Activated naive CD4-positive, alpha-beta T cell treated with anti-CD3 and anti-CD28 coated beads for 36 hours (primary cell): ENCODE measurements around the gene KCNH8. TPM values are rescaled to one million over a fixed set of nuclear protein-coding genes. Genes with fewer than 3 reads are reported as not detected.

Experiments used
- CTCF ChIA-PET: fragments of 350-600 bp; sonication (Branson Sonifier 250); formaldehyde crosslinking; loops from one replicate; lab custom pipeline; 2021; ENCODE audit warnings: antibody characterized with exemption; lab: Charles Lee
- DNase-seq: peaks from one replicate; pipeline ENCODE4 v3.0.0-alpha.2; 2020
- H3K27ac Mint-ChIP-seq: one replicate; pipeline ENCODE4 v1.8.0; 2021; ENCODE audit warnings: mild to moderate bottlenecking, mixed read lengths
- H3K27me3 Mint-ChIP-seq: one replicate; pipeline ENCODE4 v1.8.0; 2021; ENCODE audit warnings: low read depth, mixed read lengths
- H3K36me3 Mint-ChIP-seq: one replicate; pipeline ENCODE4 v1.8.0; 2021; ENCODE audit warnings: low read depth, mixed read lengths
- H3K4me1 Mint-ChIP-seq: one replicate; pipeline ENCODE4 v1.8.0; 2021; ENCODE audit warnings: low read depth, mixed read lengths
- H3K4me3 Mint-ChIP-seq: one replicate; pipeline ENCODE4 v1.8.0; 2021; ENCODE audit warnings: mild to moderate bottlenecking, moderate library complexity, mixed read lengths
- H3K9me3 Mint-ChIP-seq: one replicate; pipeline ENCODE4 v1.8.0; 2021; ENCODE audit warnings: mixed read lengths
- intact Hi-C: fragments of 100-400 bp; cut with micrococcal nuclease; formaldehyde crosslinking; loops from one replicate; pipeline ENCODE4 v1.15.1; 2023
- total RNA-seq, 2 experiments: library from RNA; stranded (reverse); gene quantifications; one replicate each; pipeline ENCODE4 v1.2.3, GENCODE V29; 2021

The KCNH8 gene
- total RNA-seq, 2 experiments from 2014 or later: not detected

GRCh38 chr3:19146685-19147650 is 1.3 kb upstream of the KCNH8 start:
- intact Hi-C loops: loop anchor here (1.0 to 5.0 kb wide), 6 partner anchors 42 to 892 kb away; partner anchors contain the start of gene RAB5A
- DNase-seq: peak; percentile 78
- H3K4me3 Mint-ChIP-seq: peak overlapping the region; percentile 81
- CTCF ChIA-PET: interaction anchor here (0.6 to 1.8 kb wide), 5 partner anchors 10 to 720 kb away, joined by 3 to 8 read pairs (median 3); no protein-coding TSS in a partner anchor
- no peaks in the 10 kb centered on the region for H3K36me3 Mint-ChIP-seq
- peaks cover 15% of the 10 kb centered on the region for H3K4me1 Mint-ChIP-seq
- H3K27ac Mint-ChIP-seq: peak overlapping the region; percentile 54
- peaks cover 34% of the 10 kb centered on the region for H3K27me3 Mint-ChIP-seq
- H3K9me3 Mint-ChIP-seq: peaks cover 4% of the 10 kb centered on the region

GRCh38 chr3:19148768-19149091 is 420 bp downstream of the KCNH8 start:
- CTCF ChIA-PET: interaction anchor here (0.8 to 1.2 kb wide), 2 partner anchors 13 to 24 kb away, joined by 3 to 8 read pairs; no protein-coding TSS in a partner anchor
- H3K36me3 Mint-ChIP-seq: no peaks in the 10 kb centered on the region
- H3K4me3 Mint-ChIP-seq: peak overlapping the region; percentile 67
- H3K27me3 Mint-ChIP-seq: peaks cover 27% of the 10 kb centered on the region
- peaks cover 15% of the 10 kb centered on the region for H3K4me1 Mint-ChIP-seq
- DNase-seq: no peak
- no peak overlapping the region for H3K27ac Mint-ChIP-seq
- intact Hi-C loops: loop anchor here (5.0 kb wide), 1 partner anchor 366 kb away; no protein-coding TSS in a partner anchor
- peaks cover 4% of the 10 kb centered on the region for H3K9me3 Mint-ChIP-seq

GRCh38 chr3:19149368-19149767 is 1.1 kb downstream of the KCNH8 start:
- peaks cover 15% of the 10 kb centered on the region for H3K4me1 Mint-ChIP-seq
- H3K9me3 Mint-ChIP-seq: peaks cover 4% of the 10 kb centered on the region
- CTCF ChIA-PET: interaction anchor here (0.7 to 0.9 kb wide), 4 partner anchors 23 to 721 kb away, joined by 3 to 8 read pairs (median 4); no protein-coding TSS in a partner anchor
- no peak overlapping the region for H3K4me3 Mint-ChIP-seq
- peaks cover 27% of the 10 kb centered on the region for H3K27me3 Mint-ChIP-seq
- H3K27ac Mint-ChIP-seq: no peak overlapping the region
- intact Hi-C loops: loop anchor here (5.0 kb wide), 1 partner anchor 367 kb away; no protein-coding TSS in a partner anchor
- DNase-seq: peak; percentile 60
- H3K36me3 Mint-ChIP-seq: no peaks in the 10 kb centered on the region

- Mint-ChIP-seq H3K4me3 (no peak overlapping the region), H3K27ac (no peak overlapping the region), H3K27me3 (peaks cover 26% of the 10 kb centered on the region), H3K36me3 (no peaks in the 10 kb centered on the region), H3K4me1 (peaks cover 14% of the 10 kb centered on the region), H3K9me3 (no peaks in the 10 kb centered on the region)
- CTCF ChIA-PET: no interaction called here
- DNase-seq: no peak
- intact Hi-C loops: no loop called here
Observed at GRCh38 chr3:19151171-19151570, 2.9 kb downstream of the KCNH8 start.

GRCh38 chr3:19154693-19155250 is 6.5 kb downstream of the KCNH8 start:
- no peaks in the 10 kb centered on the region for H3K4me1 Mint-ChIP-seq
- intact Hi-C loops: no loop called here
- CTCF ChIA-PET: interaction anchor here (0.7 kb wide), 1 partner anchor 193 kb away, joined by 3 read pairs; no protein-coding TSS in a partner anchor
- no peaks in the 10 kb centered on the region for H3K9me3 Mint-ChIP-seq
- no peaks in the 10 kb centered on the region for H3K36me3 Mint-ChIP-seq
- H3K27me3 Mint-ChIP-seq: peaks cover 12% of the 10 kb centered on the region
- no peak for DNase-seq
- no peak overlapping the region for H3K27ac Mint-ChIP-seq
- no peak overlapping the region for H3K4me3 Mint-ChIP-seq

- no peak overlapping the region for H3K4me3 Mint-ChIP-seq
- DNase-seq: no peak
- H3K9me3 Mint-ChIP-seq: no peaks in the 10 kb centered on the region
- no peak overlapping the region for H3K27ac Mint-ChIP-seq
- H3K27me3 Mint-ChIP-seq: peaks cover 8% of the 10 kb centered on the region
- intact Hi-C loops: no loop called here
- CTCF ChIA-PET: no interaction called here
- no peaks in the 10 kb centered on the region for H3K4me1 Mint-ChIP-seq
- no peaks in the 10 kb centered on the region for H3K36me3 Mint-ChIP-seq
Observed at GRCh38 chr3:19155375-19155774, 7.1 kb downstream of the KCNH8 start.

GRCh38 chr3:19159966-19160635 is 11.8 kb downstream of the KCNH8 start:
- no peak overlapping the region for H3K27ac Mint-ChIP-seq
- H3K9me3 Mint-ChIP-seq: no peaks in the 10 kb centered on the region
- no peak for DNase-seq

GRCh38 chr3:19165654-19166053 is 17.3 kb downstream of the KCNH8 start:
- Mint-ChIP-seq H3K27ac (no peak overlapping the region), H3K36me3 (no peaks in the 10 kb centered on the region), H3K4me3 (no peak overlapping the region), H3K27me3 (peaks cover 2% of the 10 kb centered on the region), H3K4me1 (no peaks in the 10 kb centered on the region), H3K9me3 (no peaks in the 10 kb centered on the region)
- intact Hi-C loops: no loop called here
- no peak for DNase-seq
- CTCF ChIA-PET: interaction anchor here (0.5 kb wide), 1 partner anchor 1324 kb away, joined by 3 read pairs; no protein-coding TSS in a partner anchor

More at GRCh38 chr3:19159966-19160635, 11.8 kb downstream of the KCNH8 start:
- peaks cover 2% of the 10 kb centered on the region for H3K27me3 Mint-ChIP-seq
- intact Hi-C loops: no loop called here
- CTCF ChIA-PET: no interaction called here
- H3K4me1 Mint-ChIP-seq: no peaks in the 10 kb centered on the region
- H3K36me3 Mint-ChIP-seq: no peaks in the 10 kb centered on the region
- no peak overlapping the region for H3K4me3 Mint-ChIP-seq

- no peak overlapping the region for H3K4me3 Mint-ChIP-seq
- H3K27me3 Mint-ChIP-seq: peaks cover 5% of the 10 kb centered on the region
- no peaks in the 10 kb centered on the region for H3K36me3 Mint-ChIP-seq
- no peaks in the 10 kb centered on the region for H3K4me1 Mint-ChIP-seq
- no peak overlapping the region for H3K27ac Mint-ChIP-seq
- no peaks in the 10 kb centered on the region for H3K9me3 Mint-ChIP-seq
- CTCF ChIA-PET: no interaction called here
- DNase-seq: no peak
- intact Hi-C loops: no loop called here
Observed at GRCh38 chr3:19171794-19172193, 23.5 kb downstream of the KCNH8 start.

- intact Hi-C loops: no loop called here
Observed at GRCh38 chr3:19173945-19174344, 25.6 kb downstream of the KCNH8 start.

GRCh38 chr3:19183584-19183983 is 35.3 kb downstream of the KCNH8 start:
- no peaks in the 10 kb centered on the region for H3K4me1 Mint-ChIP-seq
- CTCF ChIA-PET: no interaction called here

More at GRCh38 chr3:19173945-19174344, 25.6 kb downstream of the KCNH8 start:
- H3K27me3 Mint-ChIP-seq: peaks cover 10% of the 10 kb centered on the region
- no peaks in the 10 kb centered on the region for H3K4me1 Mint-ChIP-seq
- CTCF ChIA-PET: interaction anchor here (0.7 kb wide), 1 partner anchor 16 kb away, joined by 3 read pairs; no protein-coding TSS in a partner anchor
- DNase-seq: no peak
- H3K36me3 Mint-ChIP-seq: no peaks in the 10 kb centered on the region
- H3K9me3 Mint-ChIP-seq: no peaks in the 10 kb centered on the region
- H3K27ac Mint-ChIP-seq: no peak overlapping the region
- H3K4me3 Mint-ChIP-seq: no peak overlapping the region

GRCh38 chr3:19190126-19190525 is 41.8 kb downstream of the KCNH8 start:
- intact Hi-C loops: no loop called here
- Mint-ChIP-seq H3K4me3 (no peak overlapping the region), H3K36me3 (no peaks in the 10 kb centered on the region), H3K9me3 (no peaks in the 10 kb centered on the region), H3K4me1 (no peaks in the 10 kb centered on the region), H3K27me3 (no peaks in the 10 kb centered on the region), H3K27ac (no peak overlapping the region)
- CTCF ChIA-PET: interaction anchor here (0.6 kb wide), 1 partner anchor 631 kb away, joined by 3 read pairs; no protein-coding TSS in a partner anchor
- DNase-seq: no peak

More at GRCh38 chr3:19183584-19183983, 35.3 kb downstream of the KCNH8 start:
- no peak for DNase-seq
- Mint-ChIP-seq H3K27me3 (peaks cover 6% of the 10 kb centered on the region), H3K9me3 (no peaks in the 10 kb centered on the region), H3K36me3 (no peaks in the 10 kb centered on the region), H3K27ac (no peak overlapping the region), H3K4me3 (no peak overlapping the region)
- intact Hi-C loops: no loop called here
